Measurements from ENCODE around the gene RIMS1. TPM values are rescaled to one million over a fixed set of nuclear protein-coding genes. Genes with fewer than 3 reads are reported as not detected.

Gene RIMS1
- polyA plus RNA-seq, 1 experiment = 0.91 TPM

DNA sequence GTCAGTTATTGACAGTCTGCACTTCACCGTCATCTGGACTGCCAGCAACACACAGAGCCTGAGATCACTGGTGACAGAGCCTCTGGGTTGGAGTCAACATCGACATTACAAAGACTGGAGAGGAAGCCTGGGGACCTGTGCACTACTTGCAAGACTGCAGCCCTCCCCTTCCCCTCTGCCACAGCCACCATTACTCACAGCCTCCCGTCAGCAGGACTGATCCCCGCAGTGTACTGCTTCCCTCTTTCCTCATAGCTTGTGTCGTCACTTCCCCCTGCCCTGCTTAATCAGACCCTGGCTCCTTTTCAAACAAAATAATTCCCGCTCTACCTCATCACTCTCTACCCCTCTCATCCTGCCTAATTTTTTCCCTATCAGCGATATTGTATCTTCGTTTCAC, 500.0 kb downstream of the RIMS1 start:
- Histone ChIP-seq H3K27ac (ENCODE audit: low read depth, low read length) (no peak overlapping the region), H3K4me3 (ENCODE audit: low read depth, low read length) (no peak overlapping the region), H3K27me3 (ENCODE audit: control insufficient read depth, insufficient read depth, low read length) (no peaks in the 10 kb centered on the region), H3K9me3 (ENCODE audit: control insufficient read depth, insufficient read depth, low read length) (peaks cover 3% of the 10 kb centered on the region; the same call in 1 of the 2 replicates)
- TF ChIP-seq, protein P1, sequence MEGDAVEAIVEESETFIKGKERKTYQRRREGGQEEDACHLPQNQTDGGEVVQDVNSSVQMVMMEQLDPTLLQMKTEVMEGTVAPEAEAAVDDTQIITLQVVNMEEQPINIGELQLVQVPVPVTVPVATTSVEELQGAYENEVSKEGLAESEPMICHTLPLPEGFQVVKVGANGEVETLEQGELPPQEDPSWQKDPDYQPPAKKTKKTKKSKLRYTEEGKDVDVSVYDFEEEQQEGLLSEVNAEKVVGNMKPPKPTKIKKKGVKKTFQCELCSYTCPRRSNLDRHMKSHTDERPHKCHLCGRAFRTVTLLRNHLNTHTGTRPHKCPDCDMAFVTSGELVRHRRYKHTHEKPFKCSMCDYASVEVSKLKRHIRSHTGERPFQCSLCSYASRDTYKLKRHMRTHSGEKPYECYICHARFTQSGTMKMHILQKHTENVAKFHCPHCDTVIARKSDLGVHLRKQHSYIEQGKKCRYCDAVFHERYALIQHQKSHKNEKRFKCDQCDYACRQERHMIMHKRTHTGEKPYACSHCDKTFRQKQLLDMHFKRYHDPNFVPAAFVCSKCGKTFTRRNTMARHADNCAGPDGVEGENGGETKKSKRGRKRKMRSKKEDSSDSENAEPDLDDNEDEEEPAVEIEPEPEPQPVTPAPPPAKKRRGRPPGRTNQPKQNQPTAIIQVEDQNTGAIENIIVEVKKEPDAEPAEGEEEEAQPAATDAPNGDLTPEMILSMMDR (IDR thresholded peaks at IDR 0.05; ENCODE audit: low read depth, low read length) = no peak
- CTCF ChIA-PET = interaction anchor here (2.1 kb wide), 1 partner anchor 26 kb away, joined by 5 read pairs; no protein-coding TSS in a partner anchor
- POLR2A ChIA-PET = no interaction called here
- DNase-seq (ENCODE audit: low read depth, low spot score) = no peak

DNA sequence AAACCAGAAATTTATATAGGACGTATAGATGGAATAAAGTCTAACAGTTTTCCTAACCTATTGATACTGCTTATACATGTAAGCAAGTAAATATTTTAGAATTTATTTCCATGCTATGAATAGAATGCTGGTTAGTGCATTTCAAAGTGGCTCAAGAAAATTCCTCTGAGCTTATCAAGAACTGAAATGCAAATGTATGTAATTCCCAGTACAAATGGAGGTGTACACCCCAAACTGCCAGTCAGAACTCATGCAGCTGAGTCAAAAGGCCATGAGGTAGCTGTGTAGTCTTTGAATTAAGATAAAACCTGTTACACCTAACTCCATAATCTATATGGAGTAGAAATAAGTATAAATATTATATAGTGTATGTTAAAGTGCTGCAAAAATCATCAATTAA, 503.3 kb downstream of the RIMS1 start:
- TF ChIP-seq, protein P1 (IDR thresholded peaks at IDR 0.05; ENCODE audit: low read depth, low read length) = no peak
- ChIA-PET POLR2A (no interaction called here), CTCF (interaction anchor here (0.6 to 1.6 kb wide), 3 partner anchors 22 to 227 kb away, joined by 3 to 7 read pairs (median 3); no protein-coding TSS in a partner anchor)
- Histone ChIP-seq H3K27ac (ENCODE audit: low read depth, low read length) (no peak overlapping the region), H3K9me3 (ENCODE audit: control insufficient read depth, insufficient read depth, low read length) (peaks cover 3% of the 10 kb centered on the region; the same call in 1 of the 2 replicates), H3K4me3 (ENCODE audit: low read depth, low read length) (no peak overlapping the region), H3K27me3 (ENCODE audit: control insufficient read depth, insufficient read depth, low read length) (no peaks in the 10 kb centered on the region)
- no peak for DNase-seq (ENCODE audit: low read depth, low spot score)

DNA sequence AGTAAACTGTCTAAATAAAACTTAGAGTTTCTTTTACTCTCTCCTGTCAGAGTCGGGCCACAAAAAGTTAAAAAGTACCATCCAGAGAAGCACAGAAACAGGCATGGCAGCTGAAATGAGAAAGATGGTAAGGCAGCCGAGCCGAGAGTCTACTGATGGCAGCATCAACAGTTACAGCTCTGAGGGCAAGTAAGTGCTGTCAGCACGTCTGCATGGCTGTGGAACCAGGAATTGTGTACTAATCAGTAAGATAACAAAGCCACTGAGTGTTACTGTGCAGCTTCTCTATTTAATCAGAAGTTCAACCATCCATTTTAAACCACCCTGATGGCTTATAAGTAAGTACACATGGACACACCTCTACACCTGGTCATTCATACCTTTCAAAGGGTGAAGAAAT, 504.2 kb downstream of the RIMS1 start:
- H3K9me3 ChIP-seq (ENCODE audit: control insufficient read depth, insufficient read depth, low read length) = peaks cover 3% of the 10 kb centered on the region; the same call in 1 of the 2 replicates
- CTCF ChIA-PET = no interaction called here
- no peak overlapping the region for H3K27ac ChIP-seq (ENCODE audit: low read depth, low read length)
- TF ChIP-seq, protein P1 (IDR thresholded peaks at IDR 0.05; ENCODE audit: low read depth, low read length) = no peak
- DNase-seq (ENCODE audit: low read depth, low spot score) = no peak
- no peak overlapping the region for H3K4me3 ChIP-seq (ENCODE audit: low read depth, low read length)
- H3K27me3 ChIP-seq (ENCODE audit: control insufficient read depth, insufficient read depth, low read length) = no peaks in the 10 kb centered on the region
- POLR2A ChIA-PET = no interaction called here

DNA sequence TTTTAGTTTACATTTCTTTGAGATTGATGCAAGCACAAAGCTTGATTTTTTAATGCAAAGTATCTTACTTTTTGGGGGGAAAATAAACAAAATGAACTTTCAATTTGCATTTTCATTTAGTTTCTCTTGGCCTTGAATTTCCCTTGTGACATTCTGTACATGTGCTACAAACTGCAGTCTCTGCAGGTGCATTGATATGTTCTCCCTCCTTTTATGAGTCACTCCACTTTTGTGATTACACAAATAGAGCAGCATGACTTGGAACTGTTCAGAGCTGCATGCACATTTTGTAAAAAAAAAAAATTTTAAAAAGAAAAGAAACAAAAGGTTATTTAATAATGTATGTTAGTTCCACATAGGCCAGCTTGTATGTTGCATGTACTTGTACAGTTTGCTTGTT, 515.5 kb downstream of the RIMS1 start:
- POLR2A ChIA-PET = no interaction called here
- Histone ChIP-seq H3K9me3 (ENCODE audit: control insufficient read depth, insufficient read depth, low read length) (no peaks in the 10 kb centered on the region), H3K27ac (ENCODE audit: low read depth, low read length) (no peak overlapping the region), H3K27me3 (ENCODE audit: control insufficient read depth, insufficient read depth, low read length) (no peaks in the 10 kb centered on the region), H3K4me3 (ENCODE audit: low read depth, low read length) (no peak overlapping the region)
- TF ChIP-seq, protein P1 (IDR thresholded peaks at IDR 0.05; ENCODE audit: low read depth, low read length) = no peak
- no peak for DNase-seq (ENCODE audit: low read depth, low spot score)
- CTCF ChIA-PET = interaction anchor here (1.9 kb wide), 1 partner anchor 10 kb away, joined by 13 read pairs; no protein-coding TSS in a partner anchor

DNA sequence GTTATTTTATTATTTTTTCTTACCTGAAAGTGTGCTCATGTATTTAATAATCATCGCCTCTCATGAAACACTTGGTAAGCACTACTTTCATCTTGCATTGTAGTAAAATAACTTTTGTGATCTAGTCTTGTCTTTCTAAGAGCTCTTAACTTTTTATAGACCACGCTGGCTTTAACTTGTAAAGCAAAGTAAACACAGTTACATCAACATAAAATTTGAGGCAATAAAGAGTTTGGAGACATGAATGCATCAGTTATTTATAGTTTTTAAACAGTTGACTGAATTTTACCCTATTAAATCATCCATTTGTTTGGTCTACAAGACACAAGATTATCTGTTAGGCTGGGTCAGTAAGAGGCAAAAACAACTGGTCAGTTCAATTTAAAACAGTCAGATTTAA, 517.1 kb downstream of the RIMS1 start:
- Histone ChIP-seq H3K4me3 (ENCODE audit: low read depth, low read length) (no peak overlapping the region), H3K9me3 (ENCODE audit: control insufficient read depth, insufficient read depth, low read length) (no peaks in the 10 kb centered on the region), H3K27me3 (ENCODE audit: control insufficient read depth, insufficient read depth, low read length) (no peaks in the 10 kb centered on the region), H3K27ac (ENCODE audit: low read depth, low read length) (no peak overlapping the region)
- POLR2A ChIA-PET = no interaction called here
- TF ChIP-seq, protein P1 (IDR thresholded peaks at IDR 0.05; ENCODE audit: low read depth, low read length) = no peak
- DNase-seq (ENCODE audit: low read depth, low spot score) = no peak
- CTCF ChIA-PET = interaction anchor here (0.6 to 1.3 kb wide), 3 partner anchors 9 to 198 kb away, joined by 3 to 5 read pairs (median 4); no protein-coding TSS in a partner anchor
